ENCODE measurements around the gene DNAJC15. TPM values are rescaled to one million over a fixed set of nuclear protein-coding genes. Genes with fewer than 3 reads are reported as not detected.

DNAJC15 gene
- total RNA-seq, 1 donor from 2014 or later = 5.3 TPM

GRCh38 chr13:43123856-43124255, 100.5 kb downstream of the DNAJC15 start:
- peak; percentile 4 for DNase-seq (ENCODE audit: extremely low read depth, low read depth, low spot score)

DNA sequence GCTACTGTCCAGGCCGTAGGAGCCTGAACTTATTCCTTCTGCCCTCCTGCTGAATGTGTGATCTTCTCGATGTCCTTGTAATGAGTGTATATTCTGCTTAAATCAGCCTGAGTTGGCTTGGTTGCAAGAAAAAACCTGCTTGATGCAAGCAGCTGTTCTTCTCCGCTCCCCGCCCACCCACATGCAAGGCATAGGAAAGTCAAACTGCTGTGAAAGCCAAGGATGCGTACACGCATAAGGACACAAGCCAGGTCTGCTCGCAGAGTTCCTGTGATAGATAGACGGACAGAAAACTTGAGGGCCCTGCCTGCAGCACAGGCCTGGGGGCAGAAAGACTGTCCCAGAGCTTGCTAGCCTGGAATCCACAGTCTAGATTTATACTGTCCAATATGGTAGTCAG, 101.1 kb downstream of the DNAJC15 start:
- DNase-seq (ENCODE audit: extremely low read depth, low read depth, low spot score) = no peak

DNA sequence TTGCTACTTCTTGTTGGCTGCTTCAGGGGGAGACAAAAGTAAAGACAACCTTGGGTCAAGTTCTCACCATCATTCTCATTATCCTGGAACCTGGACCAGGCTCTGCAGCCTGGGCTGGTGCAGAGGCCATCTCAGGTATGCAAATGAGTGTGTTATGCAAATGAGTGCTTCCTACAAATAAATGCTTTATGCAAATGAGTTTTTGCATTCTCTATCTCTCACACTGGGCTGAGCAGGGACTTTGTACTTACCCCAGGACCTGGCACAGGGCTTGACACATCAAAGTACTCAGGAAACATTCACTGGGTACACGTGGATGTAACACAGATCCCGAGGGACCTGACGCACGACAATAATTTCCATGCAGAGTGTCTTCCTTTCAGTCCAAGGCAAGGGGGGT, 103.0 kb downstream of the DNAJC15 start:
- no peak for DNase-seq (ENCODE audit: extremely low read depth, low read depth, low spot score)

DNA sequence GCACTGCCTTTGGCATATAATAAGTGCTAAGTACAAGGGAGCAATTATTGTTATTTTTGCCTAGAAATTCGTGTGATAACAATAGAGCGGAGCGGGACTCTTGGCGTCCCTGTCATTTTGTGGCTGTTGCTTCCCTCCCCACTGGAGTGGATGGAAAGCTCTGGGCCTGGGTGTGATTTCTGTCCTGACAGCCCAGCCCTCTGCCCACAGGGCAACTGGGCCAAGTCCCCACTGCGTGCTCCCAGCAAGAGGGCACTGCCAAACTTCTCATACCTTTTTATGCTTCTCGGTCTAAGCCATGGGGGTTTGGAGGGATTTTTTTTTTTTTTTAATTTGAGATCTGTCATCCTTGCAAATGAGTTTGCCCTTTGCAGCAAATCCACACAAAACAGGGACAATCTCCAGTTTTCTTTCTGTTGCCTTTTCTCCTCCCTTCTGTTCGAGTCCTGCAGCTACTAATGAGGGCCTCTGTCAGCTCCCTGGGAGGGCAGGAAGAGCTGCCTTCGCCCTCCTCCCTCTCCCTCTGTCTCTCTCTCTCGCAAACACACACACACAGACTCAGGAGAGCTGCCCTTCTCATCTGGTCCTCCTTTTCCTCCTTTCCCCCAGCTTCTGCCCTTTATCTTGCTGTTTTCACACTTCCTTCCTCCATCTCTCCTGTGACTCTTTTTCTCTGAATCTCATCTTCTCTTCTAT, 103.9 kb downstream of the DNAJC15 start:
- no peak for DNase-seq (ENCODE audit: extremely low read depth, low read depth, low spot score)

DNA sequence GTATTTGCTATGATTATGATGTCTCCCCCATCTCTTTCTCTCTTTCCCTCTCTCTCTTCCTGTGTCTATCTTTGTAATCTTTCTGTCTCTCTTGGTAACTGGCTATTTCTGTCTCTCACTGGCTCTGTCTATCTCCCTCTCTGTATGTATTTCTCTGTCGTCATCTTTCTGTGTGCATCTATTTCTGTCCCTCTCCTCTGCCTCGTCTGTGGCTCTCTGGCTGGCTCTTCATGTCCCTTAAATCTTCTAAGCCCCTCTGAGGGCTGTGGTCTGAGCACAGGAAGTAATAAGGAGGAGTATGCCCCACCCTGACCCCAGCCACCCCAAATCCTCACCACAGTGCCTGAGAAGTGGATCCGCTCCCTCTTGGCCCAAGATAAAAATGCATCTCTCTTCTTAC, 104.4 kb downstream of the DNAJC15 start:
- no peak for DNase-seq (ENCODE audit: extremely low read depth, low read depth, low spot score)

GRCh38 chr13:43128504-43128961, 105.1 kb downstream of the DNAJC15 start:
- no peak for DNase-seq (ENCODE audit: extremely low read depth, low read depth, low spot score)

DNA sequence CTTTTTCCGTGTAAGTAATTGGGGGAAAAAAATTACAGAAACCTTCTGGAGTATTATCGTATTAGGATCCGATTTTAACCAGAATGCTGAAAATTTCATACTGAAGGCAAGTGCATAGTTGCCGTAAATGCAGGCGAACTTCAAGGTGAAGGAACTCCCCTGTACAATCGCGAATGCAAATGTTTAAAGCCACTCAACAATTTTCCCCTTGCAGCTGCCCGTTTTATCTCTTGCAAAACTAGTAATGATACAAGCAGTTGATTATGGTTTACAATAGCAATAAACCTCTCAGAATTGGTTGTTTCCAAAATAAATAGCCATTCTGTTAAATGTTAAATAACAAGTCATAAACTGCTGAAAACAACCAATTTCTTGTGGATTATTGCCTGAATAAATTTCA, 105.7 kb downstream of the DNAJC15 start:
- DNase-seq (ENCODE audit: extremely low read depth, low read depth, low spot score) = no peak

GRCh38 chr13:43129511-43130110, 106.2 kb downstream of the DNAJC15 start:
- no peak for DNase-seq (ENCODE audit: extremely low read depth, low read depth, low spot score)

DNA sequence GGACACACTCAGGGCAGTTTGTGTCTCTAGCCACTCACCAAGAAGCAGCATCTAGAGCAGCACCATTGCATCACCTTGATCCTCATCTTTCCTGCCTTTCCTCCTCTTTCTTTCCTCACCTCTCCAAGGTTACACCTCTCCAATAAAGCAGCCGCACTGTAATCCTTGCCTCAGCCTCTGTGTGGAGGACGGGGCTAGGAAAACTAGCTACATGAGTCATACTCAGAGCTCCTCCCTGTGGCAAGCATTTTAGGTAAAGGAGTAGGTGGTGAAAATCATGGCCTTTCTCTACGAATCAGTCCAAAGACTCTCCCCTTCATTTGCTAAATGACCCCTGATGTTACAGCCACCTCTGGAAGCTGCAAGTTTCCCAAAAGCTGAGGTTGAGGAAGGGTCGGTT, 108.9 kb downstream of the DNAJC15 start:
- DNase-seq (ENCODE audit: extremely low read depth, low read depth, low spot score) = no peak

GRCh38 chr13:43132911-43133310, 109.5 kb downstream of the DNAJC15 start:
- DNase-seq (ENCODE audit: extremely low read depth, low read depth, low spot score) = no peak

DNA sequence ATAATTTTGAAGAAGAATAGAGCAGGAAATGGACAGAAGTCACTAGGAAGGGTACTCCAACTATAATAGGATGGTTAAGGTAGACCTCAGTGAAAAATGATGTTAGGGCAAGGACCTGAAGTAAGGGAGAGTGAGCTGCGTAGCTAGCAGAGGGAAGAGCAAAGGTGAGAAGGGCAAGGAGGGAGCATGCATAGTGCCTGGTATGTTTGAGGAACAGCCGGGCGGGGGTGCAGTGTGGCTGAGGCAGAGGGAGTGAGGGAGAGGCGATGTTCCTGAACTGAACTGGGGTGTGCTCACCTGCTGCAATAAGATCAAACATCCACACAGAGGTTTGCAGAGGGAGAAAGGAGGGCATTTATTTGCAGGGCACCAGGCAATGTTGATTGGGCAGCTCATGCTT, 110.4 kb downstream of the DNAJC15 start:
- no peak for DNase-seq (ENCODE audit: extremely low read depth, low read depth, low spot score)

DNA sequence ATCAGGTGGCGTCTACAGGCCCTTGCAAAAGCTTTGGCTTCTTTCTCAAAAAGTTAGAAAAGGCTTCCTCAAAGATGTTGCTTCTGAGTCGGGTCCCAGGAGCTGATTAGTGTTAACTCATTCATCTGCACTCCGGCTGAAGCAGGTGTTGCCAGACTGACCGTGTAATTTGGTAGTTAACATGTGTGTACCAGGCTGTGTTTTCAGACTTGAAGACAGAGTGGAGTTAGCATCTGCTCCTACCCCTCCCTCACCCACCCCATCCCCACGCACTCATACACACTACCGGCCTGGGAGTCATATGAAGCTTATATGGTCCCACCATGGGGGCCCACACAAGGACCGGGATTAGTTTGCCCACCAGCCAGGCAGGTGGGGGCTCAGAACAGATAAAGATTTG, 111.5 kb downstream of the DNAJC15 start:
- DNase-seq (ENCODE audit: extremely low read depth, low read depth, low spot score) = no peak

- DNase-seq (ENCODE audit: extremely low read depth, low read depth, low spot score) = no peak
Observed at GRCh38 chr13:43135516-43135915, 112.1 kb downstream of the DNAJC15 start.

- DNase-seq (ENCODE audit: extremely low read depth, low read depth, low spot score) = no peak
Observed at GRCh38 chr13:43136920-43137575, 113.7 kb downstream of the DNAJC15 start.

DNA sequence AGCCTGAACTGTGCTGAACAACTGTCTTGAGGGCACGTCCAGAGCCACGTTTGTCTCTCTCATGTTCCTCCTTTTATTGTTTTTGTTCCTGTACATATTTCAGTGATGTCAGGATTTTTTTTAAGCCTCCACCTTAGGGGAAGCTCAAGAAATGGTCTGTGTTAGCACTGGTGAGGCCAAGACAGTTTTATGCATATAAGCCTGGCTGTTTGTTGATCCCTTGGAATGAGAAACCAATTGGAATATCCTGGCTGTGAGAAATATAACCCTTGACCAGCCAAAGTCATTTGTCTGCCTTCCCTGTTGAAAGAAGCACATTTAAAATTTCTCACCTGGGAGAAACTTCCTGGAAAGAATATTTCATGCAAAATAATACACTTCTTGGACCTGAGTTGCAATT, 115.8 kb downstream of the DNAJC15 start:
- DNase-seq (ENCODE audit: extremely low read depth, low read depth, low spot score) = no peak

DNA sequence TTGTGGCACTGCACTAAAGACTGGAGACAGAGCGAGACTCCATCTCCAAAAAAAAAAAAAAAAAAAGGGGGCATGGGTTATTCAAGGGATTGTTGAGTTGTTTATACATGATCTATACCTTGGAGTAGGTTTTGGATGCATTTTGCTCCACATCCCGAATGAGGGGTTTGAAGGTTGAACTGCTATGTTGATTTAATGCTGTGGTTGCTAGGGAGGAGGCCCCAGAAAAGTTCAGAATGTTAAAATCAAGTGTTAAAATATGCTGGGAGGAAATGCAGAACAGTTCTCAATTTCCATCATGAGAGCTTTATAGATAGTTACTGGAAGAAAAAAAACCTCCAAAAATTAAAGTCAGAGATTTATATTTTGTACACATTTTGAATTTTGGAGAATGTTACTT, 116.5 kb downstream of the DNAJC15 start:
- no peak for DNase-seq (ENCODE audit: extremely low read depth, low read depth, low spot score)

DNA sequence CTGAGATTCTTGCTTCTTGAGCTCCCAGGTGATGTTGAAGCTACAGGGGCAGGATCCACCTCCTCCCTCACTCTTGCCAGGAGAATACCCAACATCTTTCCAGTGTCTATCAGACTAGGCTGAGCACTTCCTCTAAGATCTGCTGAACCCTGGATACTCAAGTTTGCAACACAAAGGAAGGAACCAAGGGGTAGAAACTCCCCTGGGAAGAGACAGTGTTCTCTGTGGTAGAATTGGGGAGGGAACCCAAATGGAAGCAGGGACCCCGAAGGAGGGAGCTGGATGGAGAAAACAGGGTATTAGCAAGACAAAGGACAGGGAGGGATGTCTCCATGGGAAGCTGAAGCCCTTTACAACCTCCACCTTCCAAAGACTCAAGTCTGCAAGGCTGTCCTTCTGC, 117.6 kb downstream of the DNAJC15 start:
- no peak for DNase-seq (ENCODE audit: extremely low read depth, low read depth, low spot score)

DNA sequence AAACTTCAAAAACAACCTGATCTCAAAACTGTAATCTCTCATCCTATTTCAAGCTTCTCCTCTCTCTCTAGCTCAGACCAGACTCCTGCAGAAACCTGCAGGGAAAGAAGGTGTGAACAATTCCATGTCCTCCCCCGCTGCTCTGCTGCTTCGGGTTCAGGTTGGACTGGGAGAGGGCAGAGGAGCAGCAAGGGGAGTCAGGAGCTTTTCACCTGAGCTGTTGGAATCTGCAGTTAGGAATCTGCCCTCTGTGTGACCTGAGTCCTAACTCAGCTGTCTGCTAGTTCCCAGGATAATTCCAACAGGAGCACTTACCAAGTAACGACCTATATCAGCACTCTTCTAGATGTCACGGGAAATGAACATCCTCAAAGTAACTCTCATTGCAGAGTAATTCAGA, 118.3 kb downstream of the DNAJC15 start:
- no peak for DNase-seq (ENCODE audit: extremely low read depth, low read depth, low spot score)

DNA sequence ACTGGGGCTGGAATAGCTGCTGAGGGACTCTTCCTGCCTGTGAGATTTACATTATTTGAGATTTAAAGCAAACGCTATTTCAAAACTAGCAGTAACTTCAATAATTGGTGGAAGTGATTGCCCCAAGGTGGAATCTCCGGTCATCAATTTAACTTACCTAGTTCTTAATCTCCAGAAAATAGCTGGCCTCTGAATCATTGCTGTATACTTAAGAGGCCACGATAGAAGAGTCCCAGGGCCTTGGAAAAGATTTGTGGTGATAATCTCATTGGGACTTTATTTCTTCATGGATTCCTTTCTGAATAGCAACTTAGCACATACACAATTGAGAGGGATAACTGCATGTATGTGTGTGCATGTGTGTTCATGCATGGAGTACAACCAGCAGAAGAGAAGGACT, 120.2 kb downstream of the DNAJC15 start:
- DNase-seq (ENCODE audit: extremely low read depth, low read depth, low spot score) = no peak

- no peak for DNase-seq (ENCODE audit: extremely low read depth, low read depth, low spot score)
Observed at GRCh38 chr13:43145534-43146196, 122.3 kb downstream of the DNAJC15 start.

DNA sequence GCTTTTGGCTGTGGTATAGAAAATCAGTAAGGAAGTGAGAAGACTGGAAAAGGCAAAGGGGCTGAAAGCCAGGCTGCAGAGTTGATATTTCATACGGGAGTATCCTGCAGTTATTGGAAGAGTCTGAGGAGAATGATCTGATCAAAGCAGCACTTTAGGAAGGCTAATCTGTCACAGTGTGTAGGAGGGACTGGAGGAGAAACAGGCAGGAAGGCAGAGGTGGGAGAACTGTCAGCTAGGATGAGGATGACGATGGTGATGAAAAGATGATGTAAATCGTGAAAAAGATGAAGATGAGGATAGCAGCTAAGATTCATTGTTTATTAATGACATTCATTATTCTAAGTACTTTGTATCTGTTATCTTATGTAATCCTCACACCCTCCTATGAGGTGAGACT, 123.0 kb downstream of the DNAJC15 start:
- DNase-seq (ENCODE audit: extremely low read depth, low read depth, low spot score) = no peak

All from glomerular endothelial cell (primary cell).